ENCODE measurements around the gene BCL2. TPM values are rescaled to one million over a fixed set of nuclear protein-coding genes. Genes with fewer than 3 reads are reported as not detected.

BCL2 gene
- total RNA-seq = 21.2 TPM

GRCh38 chr18:63319383-63320122 is at the start of gene BCL2:
Gene BCL2 (minus strand): TSS chr18:63319769.

GRCh38 chr18:63367053-63367953 is 47.7 kb upstream of the BCL2 start, which contains the start of gene KDSR:
Gene KDSR (minus strand): TSS chr18:63367206. CDS start chr18:63367118, 88 bp downstream.

Small RNAs within 50 kb of the gene (small RNA-seq; reads per million reads assigned to genes)
- not detected for gene AC022726.1

Other genes with a start within 250 kb of the BCL2 start
- gene KDSR, start 47.4 kb upstream of the BCL2 start, total RNA-seq = 17.8 TPM
- gene VPS4B, start 102.7 kb upstream of the BCL2 start, total RNA-seq = 45.4 TPM
- 0.46 TPM for gene SERPINB5, start 157.2 kb upstream of the BCL2 start, total RNA-seq
- gene SERPINB12, start 222.6 kb upstream of the BCL2 start, total RNA-seq = not detected